SK-N-SH (cell line): Measurements from ENCODE around the gene LBX1. TPM values are rescaled to one million over a fixed set of nuclear protein-coding genes. Genes with fewer than 3 reads are reported as not detected.

Experiments
- CTCF ChIA-PET: fragments of 300-600, 350-600 bp; formaldehyde crosslinking; extraction: SDS; loops from one replicate; lab custom pipeline; 2021; lab: Yijun Ruan, JAX
- POLR2A ChIA-PET: fragments of 350-600 bp; sonication (Branson Sonifier 250); formaldehyde crosslinking; extraction: SDS; loops from one replicate; lab custom pipeline; 2020; ENCODE audit warnings: antibody characterized with exemption, inconsistent platforms; lab: Yijun Ruan, JAX
- DNase-seq: peaks from one replicate; pipeline ENCODE4 v3.0.0; 2012
- H2AFZ ChIP-seq: fragments of 200-600 bp; sonication (generic); 2 replicates; pipeline ENCODE4 v1.8.1; 2016; ENCODE audit warnings: antibody characterized with exemption, mild to moderate bottlenecking, low read depth
- H3F3A ChIP-seq: fragments of 200-600 bp; sonication (generic); replicated peaks from 2 replicates; pipeline ENCODE3; 2016; ENCODE audit warnings: antibody characterized with exemption, mild to moderate bottlenecking; ENCODE audit not compliant: insufficient read depth
- H3K27ac ChIP-seq, 2 experiments: fragments of 200-500 bp in 1 of 2; fragments of 200-600 bp in 1 of 2; sonication (Bioruptor generic) in 1 of 2; sonication (generic), shearing (Covaris generic) in 1 of 2; 2 replicates each; pipeline versions ENCODE4 v1.5.1 to v1.6.1; 2014 to 2016; ENCODE audit warnings: low read depth in 2 of 2, inconsistent platforms in 1 of 2, low read length in 1 of 2, mild to moderate bottlenecking in 1 of 2, mixed read lengths in 1 of 2
- H3K27me3 ChIP-seq: fragments of 200-600 bp; sonication (generic), shearing (Covaris generic); 2 replicates; pipeline ENCODE4 v1.6.1; 2016; ENCODE audit warnings: mixed run types; ENCODE audit not compliant: insufficient read depth
- H3K36me3 ChIP-seq, 2 experiments: fragments of 200-500 bp in 1 of 2; fragments of 200-600 bp in 1 of 2; sonication (Bioruptor generic) in 1 of 2; sonication (generic) in 1 of 2; replicated peaks in 1 of 2; 2 replicates each; pipeline versions ENCODE3 to v1.5.1; 2014 to 2016; ENCODE audit warnings: low read length in 1 of 2, mild to moderate bottlenecking in 1 of 2; ENCODE audit not compliant: insufficient read depth in 2 of 2, control insufficient read depth in 1 of 2
- H3K4me1 ChIP-seq, 2 experiments: fragments of 200-500 bp in 1 of 2; fragments of 200-600 bp in 1 of 2; sonication (Bioruptor generic) in 1 of 2; sonication (generic), shearing (Covaris generic) in 1 of 2; 2 replicates each; pipeline versions ENCODE4 v1.5.1 to v1.6.1; 2014 to 2016; ENCODE audit warnings: low read depth in 1 of 2, low read length in 1 of 2, mixed run types in 1 of 2; ENCODE audit not compliant: insufficient read depth in 2 of 2, control insufficient read depth in 1 of 2
- H3K4me2 ChIP-seq: fragments of 200-600 bp; sonication (generic), shearing (Covaris generic); 2 replicates; pipeline ENCODE4 v1.6.1; 2017; ENCODE audit warnings: mixed run types
- H3K4me3 ChIP-seq, 2 experiments: fragments of 200-500 bp in 1 of 2; fragments of 200-600 bp in 1 of 2; sonication (Bioruptor generic) in 1 of 2; sonication (generic), shearing (Covaris generic) in 1 of 2; 2 replicates each; pipeline versions ENCODE4 v1.5.1 to v1.8.1; 2014 to 2016; ENCODE audit warnings: low read depth in 2 of 2, inconsistent platforms in 1 of 2, low read length in 1 of 2, mild to moderate bottlenecking in 1 of 2, mixed read lengths in 1 of 2, moderate library complexity in 1 of 2
- H3K79me2 ChIP-seq: fragments of 200-600 bp; sonication (generic); 2 replicates; pipeline ENCODE4 v1.8.1; 2017; ENCODE audit warnings: mild to moderate bottlenecking; ENCODE audit not compliant: insufficient read depth
- H3K9ac ChIP-seq: fragments of 200-600 bp; sonication (generic); 2 replicates; pipeline ENCODE4 v1.6.1; 2017; ENCODE audit warnings: mixed run types
- H3K9me2 ChIP-seq: fragments of 200-600 bp; sonication (generic); 2 replicates; pipeline ENCODE4 v1.6.1; 2017; ENCODE audit warnings: mixed run types
- H3K9me3 ChIP-seq: fragments of 200-600 bp; sonication (generic); 2 replicates; pipeline ENCODE4 v1.6.1; 2017; ENCODE audit warnings: mixed run types, mild to moderate bottlenecking, moderate library complexity
- H4K20me1 ChIP-seq: fragments of 200-600 bp; sonication (generic); 2 replicates; pipeline ENCODE4 v1.6.1; 2017; ENCODE audit warnings: mild to moderate bottlenecking, mixed run types; ENCODE audit not compliant: insufficient read depth
- CHD2 ChIP-seq: fragments of 150-350 bp; IDR thresholded peaks from 2 replicates; pipeline ENCODE4 v1.6.1; 2018; ENCODE audit warnings: low read length; ENCODE audit not compliant: partially characterized antibody
- CTCF ChIP-seq: fragments of 200-600 bp; sonication (generic); IDR thresholded peaks from 2 replicates; pipeline ENCODE4 v1.6.1; 2017; ENCODE audit warnings: antibody characterized with exemption, mild to moderate bottlenecking, moderate library complexity
- FOSL2 ChIP-seq: IDR thresholded peaks from 2 replicates; pipeline ENCODE4 v1.4.0; 2012; ENCODE audit warnings: low read depth, mild to moderate bottlenecking, moderate library complexity, borderline replicate concordance
- IRF3 ChIP-seq: fragments of 150-350 bp; IDR thresholded peaks from 2 replicates; pipeline ENCODE4 v1.6.1; 2016; ENCODE audit warnings: mild to moderate bottlenecking, low read depth, low read length
- MEF2A ChIP-seq: IDR thresholded peaks from 2 replicates; pipeline ENCODE4 v1.4.0; 2012; ENCODE audit warnings: low read depth, borderline replicate concordance
- POLR2AphosphoS5 ChIP-seq: IDR thresholded peaks from 2 replicates; pipeline ENCODE4 v1.6.1; 2012; ENCODE audit warnings: low read depth, low read length
- REST ChIP-seq: IDR thresholded peaks from 2 replicates; pipeline ENCODE4 v1.6.1; 2012; ENCODE audit warnings: mild to moderate bottlenecking, low read depth, low read length, moderate library complexity
- RFX5 ChIP-seq: IDR thresholded peaks from 2 replicates; pipeline ENCODE4 v1.6.1; 2012; ENCODE audit warnings: mild to moderate bottlenecking, improper control_type of control experiment, low read length
- TCF12 ChIP-seq: IDR thresholded peaks from 2 replicates; pipeline ENCODE4 v1.4.0; 2012
- TEAD4 ChIP-seq: IDR thresholded peaks from 2 replicates; pipeline ENCODE4 v1.4.0; 2012; ENCODE audit warnings: mild to moderate bottlenecking, borderline replicate concordance; ENCODE audit not compliant: insufficient read depth
- ZBTB33 ChIP-seq: IDR thresholded peaks from 2 replicates; pipeline ENCODE4 v1.4.0; 2012; ENCODE audit warnings: low read depth, borderline replicate concordance
- WGBS: methylation state at CpG from one replicate; pipeline ENCODE4 v1.1.6; 2017; ENCODE audit warnings: low lambda C conversion rate; 5-methylcytosine and 5-hydroxymethylcytosine counted together
- polyA plus RNA-seq, 3 experiments: library from polyadenylated mRNA; depleted of rRNA; stranded (reverse); fragments of >200 nt; gene quantifications; 2 replicates each; pipeline ENCODE4 v1.2.3, GENCODE V29; 2012

LBX1 gene
- polyA plus RNA-seq, 1 of the 3 experiments (the other 2 are of a cell fraction), result not detected

- Histone ChIP-seq H3K9ac (no peak overlapping the region), H3F3A (no peaks in the 10 kb centered on the region), H4K20me1 (0 out of 2 replicates have a peak, but pooled peaks cover 4% of the 10 kb centered on the region), H3K4me1 (peaks cover 0 to 40% of the 10 kb centered on the region in 2 experiments; a peak in 1 of 4 replicates), H3K4me2 (no peak overlapping the region), H3K4me3 (no peak overlapping the region), H3K27me3 (peaks cover 95% of the 10 kb centered on the region), H3K9me3 (no peaks in the 10 kb centered on the region)
- POLR2A ChIA-PET, result no interaction called here
- WGBS, result 69% methylated on average over 3 of the region's 3 CpGs
- CTCF ChIA-PET, result interaction anchor here (1.3 to 12.5 kb wide), 8 partner anchors 9 to 383 kb away, joined by 4 to 164 read pairs (median 14); partner anchors contain the start of gene LBX1
- no peak for TF ChIP-seq IRF3
- TF ChIP-seq FOSL2, result no peak
- no peak for TF ChIP-seq MEF2A
- no peak for TF ChIP-seq ZBTB33
- no peak for TF ChIP-seq RFX5
- no peak for TF ChIP-seq REST
- TF ChIP-seq POLR2AphosphoS5, result no peak
- no peak for TF ChIP-seq TCF12
- TF ChIP-seq CTCF, result no peak
- no peak for TF ChIP-seq CHD2
- TF ChIP-seq TEAD4, result no peak
- TF ChIP-seq, all 33 proteins: peak for 0
- no peaks in the 10 kb centered on the region for H3K9me2 ChIP-seq
- H3K36me3 ChIP-seq, result no peaks in the 10 kb centered on the region
- DNase-seq, result no peak
- no peak overlapping the region for H2AFZ ChIP-seq
- no peak overlapping the region for H3K27ac ChIP-seq
- H3K79me2 ChIP-seq, result no peaks in the 10 kb centered on the region
Measured at GRCh38 chr10:101219946-101220451, 9.3 kb downstream of the LBX1 start.
